Loucy (cell line): Measurements from ENCODE around the gene PDZRN3.

Experiments used
- H2AFZ ChIP-seq: fragments of 200-600 bp; sonication (generic); 2 replicates; pipeline ENCODE4 v1.6.0; 2016; ENCODE audit warnings: antibody characterized with exemption, mild to moderate bottlenecking, low read length, moderate library complexity
- H3F3A ChIP-seq: fragments of 200-600 bp; 2 replicates; pipeline ENCODE4 v1.6.0; 2016; ENCODE audit warnings: antibody characterized with exemption, low read depth, mild to moderate bottlenecking
- H3K27me3 ChIP-seq: fragments of 200-600 bp; sonication (generic); 2 replicates; pipeline ENCODE4 v1.6.1; 2014; ENCODE audit warnings: low read length, mild to moderate bottlenecking; ENCODE audit not compliant: insufficient read depth, poor library complexity, severe bottlenecking
- H3K36me3 ChIP-seq: fragments of 200-600 bp; sonication (generic); 2 replicates; pipeline ENCODE4 v1.6.1; 2016; ENCODE audit warnings: low read length; ENCODE audit not compliant: insufficient read depth
- H3K4me1 ChIP-seq: fragments of 200-600 bp; sonication (generic); 2 replicates; pipeline ENCODE4 v1.5.1; 2014; ENCODE audit warnings: low read length, mild to moderate bottlenecking; ENCODE audit not compliant: insufficient read depth, poor library complexity, severe bottlenecking
- H3K4me2 ChIP-seq: fragments of 200-600 bp; sonication (generic); 2 replicates; pipeline ENCODE4 v1.6.0; 2014; ENCODE audit warnings: antibody characterized with exemption, low read length, low read depth, mild to moderate bottlenecking; ENCODE audit not compliant: poor library complexity, severe bottlenecking
- H3K4me3 ChIP-seq: fragments of 200-600 bp; sonication (generic); 2 replicates; pipeline ENCODE4 v1.5.1; 2014; ENCODE audit warnings: low read length, mild to moderate bottlenecking, mixed read lengths; ENCODE audit not compliant: poor library complexity, severe bottlenecking
- H3K79me2 ChIP-seq: fragments of 200-600 bp; sonication (generic); 2 replicates; pipeline ENCODE4 v1.6.1; 2014; ENCODE audit warnings: low read length; ENCODE audit not compliant: insufficient read depth
- H3K9ac ChIP-seq: fragments of 200-600 bp; sonication (generic); 2 replicates; pipeline ENCODE4 v1.6.0; 2014; ENCODE audit warnings: mild to moderate bottlenecking, low read depth, low read length, moderate library complexity; ENCODE audit not compliant: poor library complexity, severe bottlenecking
- H3K9me2 ChIP-seq: fragments of 200-600 bp; sonication (generic); replicated peaks from 2 replicates; pipeline ENCODE4 v1.6.1; 2016; ENCODE audit warnings: low read depth, low read length, mixed read lengths
- H3K9me3 ChIP-seq: fragments of 200-600 bp; sonication (generic); 2 replicates; pipeline ENCODE4 v1.6.1; 2014; ENCODE audit warnings: mild to moderate bottlenecking, antibody characterized with exemption, low read length, low read depth; ENCODE audit not compliant: insufficient read depth
- H4K20me1 ChIP-seq: fragments of 200-600 bp; sonication (generic); 2 replicates; pipeline ENCODE4 v1.6.0; 2014; ENCODE audit warnings: antibody characterized with exemption, low read length, mild to moderate bottlenecking; ENCODE audit not compliant: insufficient read depth, poor library complexity, severe bottlenecking
- EZH2phosphoT487 ChIP-seq: fragments of 200-600 bp; IDR thresholded peaks from 2 replicates; pipeline ENCODE4 v1.6.1; 2018; ENCODE audit warnings: antibody characterized with exemption, mild to moderate bottlenecking, moderate library complexity, borderline replicate concordance
- TF ChIP-seq, protein P1 (sequence below): fragments of 200-600 bp; sonication (generic); conservative IDR thresholded peaks from 2 replicates; pipeline ENCODE4 v1.5.1; 2014; ENCODE audit warnings: mild to moderate bottlenecking, antibody characterized with exemption, low read length

The PDZRN3 gene

DNA sequence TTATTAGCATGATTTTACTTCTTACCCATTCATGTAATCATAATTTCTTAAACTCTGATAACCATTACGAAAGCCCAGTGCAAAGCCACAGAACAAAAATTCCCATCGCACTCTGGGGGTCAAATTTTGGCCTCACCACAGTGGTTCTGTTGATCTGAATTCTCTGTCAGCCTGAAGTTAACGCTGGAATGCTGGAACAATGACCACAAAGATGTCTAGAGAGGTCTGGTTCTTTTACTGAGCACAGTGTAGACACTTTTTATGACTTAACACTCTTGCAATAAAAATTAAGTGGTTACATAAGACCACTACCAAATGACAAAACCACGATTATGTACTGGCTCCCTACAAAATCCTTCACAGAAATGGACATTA lies 94.7 kb downstream of the PDZRN3 start:
- no peak overlapping the region for H2AFZ ChIP-seq
- no peak overlapping the region for H3K4me2 ChIP-seq
- no peaks in the 10 kb centered on the region for H4K20me1 ChIP-seq
- H3K4me1 ChIP-seq, result no peaks in the 10 kb centered on the region
- H3K9me2 ChIP-seq, result no peaks in the 10 kb centered on the region
- TF ChIP-seq, protein P1, sequence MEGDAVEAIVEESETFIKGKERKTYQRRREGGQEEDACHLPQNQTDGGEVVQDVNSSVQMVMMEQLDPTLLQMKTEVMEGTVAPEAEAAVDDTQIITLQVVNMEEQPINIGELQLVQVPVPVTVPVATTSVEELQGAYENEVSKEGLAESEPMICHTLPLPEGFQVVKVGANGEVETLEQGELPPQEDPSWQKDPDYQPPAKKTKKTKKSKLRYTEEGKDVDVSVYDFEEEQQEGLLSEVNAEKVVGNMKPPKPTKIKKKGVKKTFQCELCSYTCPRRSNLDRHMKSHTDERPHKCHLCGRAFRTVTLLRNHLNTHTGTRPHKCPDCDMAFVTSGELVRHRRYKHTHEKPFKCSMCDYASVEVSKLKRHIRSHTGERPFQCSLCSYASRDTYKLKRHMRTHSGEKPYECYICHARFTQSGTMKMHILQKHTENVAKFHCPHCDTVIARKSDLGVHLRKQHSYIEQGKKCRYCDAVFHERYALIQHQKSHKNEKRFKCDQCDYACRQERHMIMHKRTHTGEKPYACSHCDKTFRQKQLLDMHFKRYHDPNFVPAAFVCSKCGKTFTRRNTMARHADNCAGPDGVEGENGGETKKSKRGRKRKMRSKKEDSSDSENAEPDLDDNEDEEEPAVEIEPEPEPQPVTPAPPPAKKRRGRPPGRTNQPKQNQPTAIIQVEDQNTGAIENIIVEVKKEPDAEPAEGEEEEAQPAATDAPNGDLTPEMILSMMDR, result no peak
- H3K9ac ChIP-seq, result no peak overlapping the region
- no peaks in the 10 kb centered on the region for H3K36me3 ChIP-seq
- H3K4me3 ChIP-seq, result no peak overlapping the region
- no peaks in the 10 kb centered on the region for H3K27me3 ChIP-seq
- H3K9me3 ChIP-seq, result no peaks in the 10 kb centered on the region
- no peaks in the 10 kb centered on the region for H3K79me2 ChIP-seq
- no peaks in the 10 kb centered on the region for H3F3A ChIP-seq

DNA sequence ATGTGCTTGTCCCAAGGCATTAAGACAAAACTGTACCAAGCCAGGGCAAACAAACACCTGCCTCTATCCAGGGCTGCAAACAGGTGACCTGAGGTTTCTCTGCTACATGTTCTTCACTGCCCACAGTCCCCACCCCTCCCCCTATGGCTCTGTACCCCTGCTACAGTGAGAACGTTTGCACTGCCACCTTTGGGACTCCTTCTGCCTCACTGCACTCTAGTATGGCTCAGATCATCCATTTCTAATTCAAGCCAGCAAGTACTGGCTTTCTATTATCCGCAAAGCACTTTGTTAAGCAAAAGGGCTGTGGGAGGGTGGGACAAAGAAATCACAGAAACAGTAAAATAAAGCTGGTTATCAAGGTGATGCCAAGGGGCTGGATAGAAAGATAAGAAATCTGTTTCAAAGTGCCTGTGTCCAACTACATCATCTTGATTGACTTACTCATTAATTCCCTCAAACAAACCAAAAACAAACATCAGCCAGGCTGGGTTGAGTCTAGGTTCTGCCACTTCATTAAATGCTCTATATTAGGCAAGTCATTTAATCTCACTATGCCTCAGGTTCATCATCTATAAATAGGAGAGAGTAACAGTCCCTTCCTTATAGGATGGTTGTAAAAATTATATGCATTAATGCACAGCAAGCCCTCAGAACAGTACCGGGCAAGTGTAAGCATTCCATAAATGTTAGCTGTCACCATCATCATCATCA lies 95.3 kb downstream of the PDZRN3 start:
- Histone ChIP-seq H3K79me2 (no peaks in the 10 kb centered on the region), H3K9ac (no peak overlapping the region), H3K27me3 (no peaks in the 10 kb centered on the region), H3K9me3 (no peaks in the 10 kb centered on the region), H4K20me1 (no peaks in the 10 kb centered on the region), H2AFZ (no peak overlapping the region), H3K4me3 (no peak overlapping the region), H3K36me3 (no peaks in the 10 kb centered on the region), H3K4me2 (no peak overlapping the region), H3F3A (no peaks in the 10 kb centered on the region), H3K9me2 (no peaks in the 10 kb centered on the region), H3K4me1 (no peaks in the 10 kb centered on the region)
- TF ChIP-seq, protein P1, result no peak
- no peak for TF ChIP-seq EZH2phosphoT487

DNA sequence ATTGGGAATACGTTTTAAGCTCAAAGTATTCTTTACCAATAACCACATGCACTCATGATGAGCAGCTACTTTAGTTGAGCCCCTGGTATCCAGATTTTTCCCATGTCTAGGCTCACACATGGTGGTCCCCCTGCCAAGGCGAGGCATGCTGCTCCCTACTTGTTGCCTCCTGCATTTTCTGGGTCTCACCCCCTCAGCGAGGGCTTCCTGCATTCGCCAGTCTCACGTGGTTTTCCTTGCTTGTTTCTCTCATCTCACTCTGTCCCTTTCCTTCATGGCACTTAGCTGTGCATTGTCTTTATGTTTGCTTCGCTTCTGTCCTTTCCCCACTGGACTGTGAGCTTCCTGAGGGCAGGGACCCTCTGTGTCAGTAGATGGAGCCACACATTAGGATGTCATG lies 99.2 kb downstream of the PDZRN3 start:
- Histone ChIP-seq H3K36me3 (no peaks in the 10 kb centered on the region), H3K9me3 (no peaks in the 10 kb centered on the region), H4K20me1 (no peaks in the 10 kb centered on the region), H3K9ac (no peak overlapping the region), H2AFZ (no peak overlapping the region), H3K4me3 (no peak overlapping the region), H3K4me2 (no peak overlapping the region), H3K4me1 (no peaks in the 10 kb centered on the region), H3K27me3 (no peaks in the 10 kb centered on the region), H3K9me2 (no peaks in the 10 kb centered on the region), H3F3A (no peaks in the 10 kb centered on the region), H3K79me2 (no peaks in the 10 kb centered on the region)
- TF ChIP-seq EZH2phosphoT487, result no peak
- TF ChIP-seq, protein P1, result no peak
